DMS79 (cell line): ENCODE data around the gene DDIT3.
"Not testable (repeated sequence)": the region's sequence is repeated elsewhere in the genome, so short reads cannot be mapped to it uniquely, and the experiment has no call there.

ENCODE experiments used
- DNase-seq: peaks from one replicate; lab custom pipeline; 2025; lab: John Stamatoyannopoulos, UW

Gene DDIT3

GRCh38 chr12:57525615-57526383, 5.5 kb upstream of the DDIT3 start:
- no peak for DNase-seq

- DNase-seq = no peak
Measured at GRCh38 chr12:57524814-57525614, 4.7 kb upstream of the DDIT3 start.

GRCh38 chr12:57523706-57524614, 3.6 kb upstream of the DDIT3 start:
- no peak for DNase-seq

- DNase-seq = no peak
Measured at GRCh38 chr12:57522887-57523705, 2.8 kb upstream of the DDIT3 start.

- peak; percentile 62 for DNase-seq
Measured at GRCh38 chr12:57522011-57522886, 1.9 kb upstream of the DDIT3 start, which contains the start of gene MBD6. MBD6 (plus strand) TSS chr12:57522824; CDS start chr12:57524304, 1,480 bp downstream.

- no peak for DNase-seq
Measured at GRCh38 chr12:57521525-57522010, 1.3 kb upstream of the DDIT3 start.

GRCh38 chr12:57519796-57520052, 590 bp downstream of the DDIT3 start:
- no peak for DNase-seq

GRCh38 chr12:57518920-57519795, 1.2 kb downstream of the DDIT3 start:
- no peak for DNase-seq

GRCh38 chr12:57518176-57518919, 2.0 kb downstream of the DDIT3 start:
- no peak for DNase-seq

- DNase-seq = not testable (repeated sequence)
Measured at GRCh38 chr12:57517718-57518117, 2.6 kb downstream of the DDIT3 start.

GRCh38 chr12:57517187-57517586, 3.1 kb downstream of the DDIT3 start:
- no peak for DNase-seq

- no peak for DNase-seq
Measured at GRCh38 chr12:57516617-57517153, 3.6 kb downstream of the DDIT3 start.

GRCh38 chr12:57515934-57516541, 4.3 kb downstream of the DDIT3 start:
- no peak for DNase-seq

- DNase-seq = no peak
Measured at GRCh38 chr12:57515408-57515933, 4.8 kb downstream of the DDIT3 start.

GRCh38 chr12:57514720-57515407, 5.5 kb downstream of the DDIT3 start:
- no peak for DNase-seq

- not testable (repeated sequence) for DNase-seq
Measured at GRCh38 chr12:57514246-57514645, 6.1 kb downstream of the DDIT3 start.

- DNase-seq = not testable (repeated sequence)
Measured at GRCh38 chr12:57513677-57514076, 6.6 kb downstream of the DDIT3 start.
